ENCODE results near the gene HYI. TPM values are rescaled to one million over a fixed set of nuclear protein-coding genes. Genes with fewer than 3 reads are reported as not detected.

The HYI gene
- total RNA-seq, 4 donors from 2014 or later = 40.3 to 121 (median 49.1) TPM

DNA sequence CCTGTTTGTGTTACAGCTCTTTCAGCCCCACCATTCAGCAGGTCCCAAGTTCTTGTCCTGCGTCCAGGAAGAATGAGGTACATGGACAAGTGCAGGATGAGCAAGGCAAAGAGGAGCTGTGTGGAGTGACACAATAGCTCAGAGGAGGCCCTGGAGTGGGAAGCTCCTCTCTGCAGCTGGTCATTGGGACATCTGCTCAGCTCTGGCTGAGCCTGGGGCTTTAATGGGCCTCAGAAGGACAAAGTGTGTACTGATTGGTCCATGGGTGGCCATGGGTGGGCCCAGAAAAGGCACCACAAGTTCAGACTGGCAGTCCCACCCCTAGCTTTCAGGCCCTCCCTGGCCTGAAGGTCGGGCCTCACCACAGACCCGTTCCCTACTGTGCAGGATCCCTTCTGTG lies 14.7 kb upstream of the HYI start:
- TF ChIP-seq, protein P1, sequence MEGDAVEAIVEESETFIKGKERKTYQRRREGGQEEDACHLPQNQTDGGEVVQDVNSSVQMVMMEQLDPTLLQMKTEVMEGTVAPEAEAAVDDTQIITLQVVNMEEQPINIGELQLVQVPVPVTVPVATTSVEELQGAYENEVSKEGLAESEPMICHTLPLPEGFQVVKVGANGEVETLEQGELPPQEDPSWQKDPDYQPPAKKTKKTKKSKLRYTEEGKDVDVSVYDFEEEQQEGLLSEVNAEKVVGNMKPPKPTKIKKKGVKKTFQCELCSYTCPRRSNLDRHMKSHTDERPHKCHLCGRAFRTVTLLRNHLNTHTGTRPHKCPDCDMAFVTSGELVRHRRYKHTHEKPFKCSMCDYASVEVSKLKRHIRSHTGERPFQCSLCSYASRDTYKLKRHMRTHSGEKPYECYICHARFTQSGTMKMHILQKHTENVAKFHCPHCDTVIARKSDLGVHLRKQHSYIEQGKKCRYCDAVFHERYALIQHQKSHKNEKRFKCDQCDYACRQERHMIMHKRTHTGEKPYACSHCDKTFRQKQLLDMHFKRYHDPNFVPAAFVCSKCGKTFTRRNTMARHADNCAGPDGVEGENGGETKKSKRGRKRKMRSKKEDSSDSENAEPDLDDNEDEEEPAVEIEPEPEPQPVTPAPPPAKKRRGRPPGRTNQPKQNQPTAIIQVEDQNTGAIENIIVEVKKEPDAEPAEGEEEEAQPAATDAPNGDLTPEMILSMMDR (IDR thresholded peaks at IDR 0.05; ENCODE audit: low read depth) = no peak

DNA sequence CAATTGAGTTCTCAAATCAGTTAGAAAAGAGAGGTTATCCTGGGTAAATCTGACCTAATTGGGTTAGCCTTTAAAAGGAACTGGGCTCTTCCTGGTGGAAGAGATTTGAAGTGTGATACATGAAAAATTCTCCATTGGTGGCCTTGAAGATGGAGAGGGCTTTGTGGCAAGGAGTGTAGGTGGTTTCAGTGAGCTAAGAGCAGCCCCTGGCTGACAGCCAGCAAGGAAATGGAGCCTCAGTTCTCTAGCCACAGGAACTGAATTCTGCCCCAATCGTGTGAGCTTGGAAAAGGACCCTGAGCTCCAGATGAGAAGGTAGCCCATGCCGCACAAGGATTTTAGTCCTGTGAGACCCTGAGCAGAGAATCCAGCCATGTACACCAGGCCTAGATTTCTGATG lies 12.7 kb upstream of the HYI start:
- TF ChIP-seq, protein P1 (IDR thresholded peaks at IDR 0.05; ENCODE audit: low read depth) = no peak

DNA sequence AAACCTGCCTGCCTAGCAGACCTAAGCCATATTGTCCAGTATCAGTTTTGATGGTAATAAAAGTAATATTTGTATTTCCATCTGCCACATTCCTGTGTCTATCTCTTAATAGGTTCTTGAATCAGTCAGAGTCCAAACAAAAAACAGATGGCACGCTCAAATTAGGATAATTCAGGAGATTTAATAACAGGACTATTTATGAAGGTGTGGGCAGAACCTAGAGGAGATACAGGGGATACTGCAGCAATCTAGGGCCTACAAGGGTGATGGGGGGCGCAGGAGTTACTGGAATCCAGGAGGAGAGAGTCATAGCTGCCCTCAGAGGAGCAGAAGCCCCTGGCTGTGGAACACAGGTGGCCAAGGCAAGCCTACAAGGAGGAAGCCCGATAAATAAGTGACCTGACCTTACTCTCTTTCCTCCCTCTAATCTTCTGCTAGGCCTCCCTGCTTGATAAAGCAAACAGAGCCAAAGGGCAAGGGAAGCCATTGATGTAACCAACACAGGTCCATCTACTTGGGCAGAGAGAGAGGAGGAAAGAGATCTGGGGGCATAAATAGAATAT lies 11.9 kb upstream of the HYI start:
- TF ChIP-seq, protein P1 (IDR thresholded peaks at IDR 0.05; ENCODE audit: low read depth) = no peak

- TF ChIP-seq, protein P1 (IDR thresholded peaks at IDR 0.05; ENCODE audit: low read depth) = no peak
Measured at GRCh38 chr1:43464681-43465504, 11.2 kb upstream of the HYI start.

GRCh38 chr1:43463479-43463878 lies 9.7 kb upstream of the HYI start:
- TF ChIP-seq, protein P1 (IDR thresholded peaks at IDR 0.05; ENCODE audit: low read depth) = no peak

- TF ChIP-seq, protein P1 (IDR thresholded peaks at IDR 0.05; ENCODE audit: low read depth) = no peak
Measured at GRCh38 chr1:43460988-43461693, 7.4 kb upstream of the HYI start.

Measured in subcutaneous adipose tissue (tissue), 4 donors.